ENCODE data around the gene DOCK1. TPM values are rescaled to one million over a fixed set of nuclear protein-coding genes. Genes with fewer than 3 reads are reported as not detected.

Gene DOCK1
- total RNA-seq, 1 experiment from 2014 or later = 82.2 TPM

- H3K4me1 ChIP-seq = no peaks in the 10 kb centered on the region
- Mint-ChIP-seq H3K4me1 (ENCODE audit: low read depth, unreplicated experiment) (no peaks in the 10 kb centered on the region), H3K27ac (ENCODE audit: unreplicated experiment) (no peak overlapping the region), H3K27me3 (ENCODE audit: insufficient read depth, unreplicated experiment) (no peaks in the 10 kb centered on the region), H3K36me3 (ENCODE audit: insufficient read depth, unreplicated experiment) (peaks cover 31% of the 10 kb centered on the region), H3K9me3 (ENCODE audit: unreplicated experiment) (peaks cover 9% of the 10 kb centered on the region), H3K4me3 (ENCODE audit: unreplicated experiment) (no peak overlapping the region)
- peaks cover 2% of the 10 kb centered on the region for H3K36me3 ChIP-seq (ENCODE audit: control insufficient read depth, insufficient read depth, low read length)
- ChIA-PET POLR2A (no interaction called here), CTCF (no interaction called here)
- H3K9me3 ChIP-seq = no peaks in the 10 kb centered on the region
- DNase-seq = no peak
- TF ChIP-seq, protein P1, sequence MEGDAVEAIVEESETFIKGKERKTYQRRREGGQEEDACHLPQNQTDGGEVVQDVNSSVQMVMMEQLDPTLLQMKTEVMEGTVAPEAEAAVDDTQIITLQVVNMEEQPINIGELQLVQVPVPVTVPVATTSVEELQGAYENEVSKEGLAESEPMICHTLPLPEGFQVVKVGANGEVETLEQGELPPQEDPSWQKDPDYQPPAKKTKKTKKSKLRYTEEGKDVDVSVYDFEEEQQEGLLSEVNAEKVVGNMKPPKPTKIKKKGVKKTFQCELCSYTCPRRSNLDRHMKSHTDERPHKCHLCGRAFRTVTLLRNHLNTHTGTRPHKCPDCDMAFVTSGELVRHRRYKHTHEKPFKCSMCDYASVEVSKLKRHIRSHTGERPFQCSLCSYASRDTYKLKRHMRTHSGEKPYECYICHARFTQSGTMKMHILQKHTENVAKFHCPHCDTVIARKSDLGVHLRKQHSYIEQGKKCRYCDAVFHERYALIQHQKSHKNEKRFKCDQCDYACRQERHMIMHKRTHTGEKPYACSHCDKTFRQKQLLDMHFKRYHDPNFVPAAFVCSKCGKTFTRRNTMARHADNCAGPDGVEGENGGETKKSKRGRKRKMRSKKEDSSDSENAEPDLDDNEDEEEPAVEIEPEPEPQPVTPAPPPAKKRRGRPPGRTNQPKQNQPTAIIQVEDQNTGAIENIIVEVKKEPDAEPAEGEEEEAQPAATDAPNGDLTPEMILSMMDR (IDR thresholded peaks at IDR 0.05; ENCODE audit: insufficient read depth in 1 of 2, low read depth in 1 of 2, low read length in 1 of 2, severe bottlenecking in 1 of 2, unreplicated experiment in 1 of 2) = no peak
- no TSS peak for BruUV-seq (replicated peaks)
- intact Hi-C loops (cut with micrococcal nuclease; ENCODE audit: unreplicated experiment) = no loop called here
- no peak overlapping the region for H3K4me3 ChIP-seq (ENCODE audit: low read depth, low read length)
- no peaks in the 10 kb centered on the region for H3K27me3 ChIP-seq (replicated peaks; ENCODE audit: control insufficient read depth, insufficient read depth, low read length)
Measured at GRCh38 chr10:127079392-127079791, 174.2 kb downstream of the DOCK1 start.

- no peaks in the 10 kb centered on the region for H3K4me1 ChIP-seq
- Mint-ChIP-seq H3K27ac (ENCODE audit: unreplicated experiment) (no peak overlapping the region), H3K36me3 (ENCODE audit: insufficient read depth, unreplicated experiment) (peaks cover 31% of the 10 kb centered on the region), H3K4me1 (ENCODE audit: low read depth, unreplicated experiment) (no peaks in the 10 kb centered on the region), H3K27me3 (ENCODE audit: insufficient read depth, unreplicated experiment) (no peaks in the 10 kb centered on the region), H3K4me3 (ENCODE audit: unreplicated experiment) (no peak overlapping the region), H3K9me3 (ENCODE audit: unreplicated experiment) (peaks cover 9% of the 10 kb centered on the region)
- DNase-seq = no peak
- ChIA-PET POLR2A (no interaction called here), CTCF (no interaction called here)
- no peaks in the 10 kb centered on the region for H3K9me3 ChIP-seq
- no peak overlapping the region for H3K4me3 ChIP-seq (ENCODE audit: low read depth, low read length)
- TF ChIP-seq, protein P1 (IDR thresholded peaks at IDR 0.05; ENCODE audit: insufficient read depth in 1 of 2, low read depth in 1 of 2, low read length in 1 of 2, severe bottlenecking in 1 of 2, unreplicated experiment in 1 of 2) = no peak
- peaks cover 2% of the 10 kb centered on the region for H3K36me3 ChIP-seq (ENCODE audit: control insufficient read depth, insufficient read depth, low read length)
- intact Hi-C loops (cut with micrococcal nuclease; ENCODE audit: unreplicated experiment) = no loop called here
- no TSS peak for BruUV-seq (replicated peaks)
- no peaks in the 10 kb centered on the region for H3K27me3 ChIP-seq (replicated peaks; ENCODE audit: control insufficient read depth, insufficient read depth, low read length)
Measured at GRCh38 chr10:127080317-127080716, 175.1 kb downstream of the DOCK1 start.

DNA sequence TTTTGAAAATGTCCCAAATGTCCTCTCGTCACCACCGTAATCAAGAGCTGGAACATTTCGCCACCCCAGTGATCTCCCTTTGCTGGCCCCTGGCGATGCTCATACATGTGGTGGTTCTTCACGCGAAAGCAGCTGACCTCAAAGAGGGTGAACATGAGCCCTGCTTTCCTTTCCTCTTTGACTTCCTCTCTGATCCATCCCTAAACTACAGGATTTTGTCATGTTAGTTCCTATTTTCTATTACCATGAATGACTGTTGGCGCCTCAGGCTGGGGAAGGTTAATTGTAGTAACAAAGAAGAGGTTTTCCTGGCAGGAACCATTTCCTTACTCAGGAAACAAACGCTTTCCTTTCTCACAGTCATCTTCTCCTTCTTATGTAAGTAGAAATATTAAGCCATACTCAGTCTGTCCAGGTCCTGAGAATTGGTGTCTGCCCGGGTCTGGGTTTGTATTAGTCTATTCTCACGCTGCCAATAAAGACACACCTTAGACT lies 176.7 kb downstream of the DOCK1 start:
- POLR2A ChIA-PET = no interaction called here

More for the DNA sequence above, 176.7 kb downstream of the DOCK1 start:
- H3K27me3 Mint-ChIP-seq (ENCODE audit: insufficient read depth, unreplicated experiment) = no peaks in the 10 kb centered on the region
- H3K4me1 Mint-ChIP-seq (ENCODE audit: low read depth, unreplicated experiment) = no peaks in the 10 kb centered on the region
- CTCF ChIA-PET = no interaction called here
- Histone ChIP-seq H3K9me3 (no peaks in the 10 kb centered on the region), H3K27me3 (replicated peaks; ENCODE audit: control insufficient read depth, insufficient read depth, low read length) (no peaks in the 10 kb centered on the region), H3K4me1 (no peaks in the 10 kb centered on the region), H3K4me3 (ENCODE audit: low read depth, low read length) (no peak overlapping the region), H3K36me3 (ENCODE audit: control insufficient read depth, insufficient read depth, low read length) (peaks cover 2% of the 10 kb centered on the region)
- peaks cover 30% of the 10 kb centered on the region for H3K36me3 Mint-ChIP-seq (ENCODE audit: insufficient read depth, unreplicated experiment)
- no TSS peak for BruUV-seq (replicated peaks)
- intact Hi-C loops (cut with micrococcal nuclease; ENCODE audit: unreplicated experiment) = no loop called here
- peaks cover 9% of the 10 kb centered on the region for H3K9me3 Mint-ChIP-seq (ENCODE audit: unreplicated experiment)
- TF ChIP-seq, protein P1 (IDR thresholded peaks at IDR 0.05; ENCODE audit: insufficient read depth in 1 of 2, low read depth in 1 of 2, low read length in 1 of 2, severe bottlenecking in 1 of 2, unreplicated experiment in 1 of 2) = no peak
- DNase-seq = no peak
- H3K27ac Mint-ChIP-seq (ENCODE audit: unreplicated experiment) = no peak overlapping the region
- H3K4me3 Mint-ChIP-seq (ENCODE audit: unreplicated experiment) = no peak overlapping the region
